H1 (cell line): ENCODE measurements around the gene REG1A. TPM values are rescaled to one million over a fixed set of nuclear protein-coding genes. Genes with fewer than 3 reads are reported as not detected.

ENCODE experiments used
- CTCF ChIA-PET: fragments of 300-600 bp; sonication (Branson Sonifier 250); formaldehyde crosslinking; loops from one replicate; lab custom pipeline; 2021; ENCODE audit not compliant: partially characterized antibody; lab: Charles Lee
- POLR2A ChIA-PET: fragments of 300-600 bp; sonication (Branson Sonifier 250); formaldehyde crosslinking; loops from one replicate; lab custom pipeline; 2021; ENCODE audit warnings: inconsistent platforms; ENCODE audit not compliant: partially characterized antibody; lab: Charles Lee
- DNase-seq, 2 experiments: peaks; one replicate each; pipeline versions ENCODE4 v3.0.0 to v3.0.0-alpha.2; 2010 to 2022; ENCODE audit warnings: low spot score in 2 of 2, low read depth in 1 of 2, mixed read lengths in 1 of 2
- FAIRE-seq: peaks from 2 replicates; lab custom pipeline; 2011; peaks lifted over from hg19 to GRCh38; lab: Jason Lieb, UNC
- H2AFZ ChIP-seq: 2 replicates; pipeline ENCODE4 v1.8.1; 2012; ENCODE audit warnings: low read length, inconsistent platforms
- H2AK5ac ChIP-seq: 2 replicates; pipeline ENCODE4 v1.6.1; 2013; ENCODE audit warnings: low read depth, low read length
- H2BK120ac ChIP-seq: replicated peaks from 2 replicates; pipeline ENCODE3; 2013; ENCODE audit warnings: low read depth, low read length, inconsistent platforms
- H2BK12ac ChIP-seq: 2 replicates; pipeline ENCODE4 v1.6.1; 2013; ENCODE audit warnings: low read depth, low read length
- H2BK15ac ChIP-seq: 2 replicates; pipeline ENCODE4 v1.6.1; 2013; ENCODE audit warnings: low read length
- H2BK20ac ChIP-seq: 2 replicates; pipeline ENCODE4 v1.6.1; 2013; ENCODE audit warnings: low read length
- H2BK5ac ChIP-seq: 2 replicates; pipeline ENCODE4 v1.6.1; 2013; ENCODE audit warnings: low read depth, low read length
- H3K14ac ChIP-seq: 2 replicates; pipeline ENCODE4 v1.6.1; 2013; ENCODE audit warnings: inconsistent platforms; ENCODE audit not compliant: insufficient read length
- H3K18ac ChIP-seq: 2 replicates; pipeline ENCODE4 v1.6.1; 2013; ENCODE audit warnings: low read length; ENCODE audit errors: extremely low read depth
- H3K23ac ChIP-seq: 2 replicates; pipeline ENCODE4 v1.6.1; 2013; ENCODE audit warnings: inconsistent platforms; ENCODE audit not compliant: insufficient read length
- H3K23me2 ChIP-seq: 2 replicates; pipeline ENCODE4 v1.6.1; 2013; ENCODE audit warnings: low read depth, low read length
- H3K27ac ChIP-seq: 2 replicates; pipeline ENCODE4 v1.6.1; 2011; ENCODE audit warnings: low read depth, low read length, inconsistent platforms
- H3K27me3 ChIP-seq, 4 experiments: replicated peaks in 1 of 4; 1 replicate in 1 of 4; 2 replicates in 3 of 4; pipeline versions ENCODE4 v1.6.1 to v1.8.1; 2011 to 2013; ENCODE audit warnings: low read length in 3 of 4, mild to moderate bottlenecking in 3 of 4, inconsistent platforms in 2 of 4, mixed read lengths in 2 of 4, moderate library complexity in 1 of 4; ENCODE audit not compliant: control insufficient read depth in 3 of 4, insufficient read depth in 3 of 4; ENCODE audit errors: extremely low read depth in 1 of 4
- H3K36me3 ChIP-seq, 4 experiments: 2 replicates each; pipeline versions ENCODE4 v1.6.1 to v1.8.1; 2011 to 2013; ENCODE audit warnings: mild to moderate bottlenecking in 4 of 4, low read length in 3 of 4, moderate library complexity in 2 of 4, control low read depth in 1 of 4, inconsistent platforms in 1 of 4; ENCODE audit not compliant: insufficient read depth in 4 of 4, control insufficient read depth in 2 of 4
- H3K4ac ChIP-seq: replicated peaks from 2 replicates; pipeline ENCODE3; 2013; ENCODE audit warnings: low read length, low read depth, mixed read lengths, inconsistent platforms; ENCODE audit not compliant: insufficient read length
- H3K4me1 ChIP-seq, 4 experiments: replicated peaks in 1 of 4; 1 replicate in 1 of 4; 2 replicates in 3 of 4; pipeline versions ENCODE4 v1.6.1 to v1.8.1; 2011 to 2013; ENCODE audit warnings: low read length in 3 of 4, inconsistent platforms in 2 of 4, mixed read lengths in 1 of 4; ENCODE audit not compliant: insufficient read depth in 4 of 4, control insufficient read depth in 3 of 4
- H3K4me2 ChIP-seq, 2 experiments: 2 replicates each; pipeline versions ENCODE4 v1.6.1 to v1.8.1; 2011 to 2013; ENCODE audit warnings: low read depth in 2 of 2, low read length in 2 of 2, control low read depth in 1 of 2, inconsistent platforms in 1 of 2, mild to moderate bottlenecking in 1 of 2; ENCODE audit not compliant: insufficient read depth in 1 of 2
- H3K4me3 ChIP-seq, 4 experiments: fragments of 200-600, 300-600 bp in 1 of 4; sonication (generic), shearing (Covaris generic), sonication (Bioruptor Twin) in 1 of 4; 2 replicates each; pipeline versions ENCODE4 v1.5.1 to v1.8.1; 2011 to 2016; ENCODE audit warnings: low read length in 4 of 4, low read depth in 3 of 4, control low read depth in 2 of 4, inconsistent platforms in 2 of 4, mild to moderate bottlenecking in 2 of 4, mixed read lengths in 1 of 4, moderate library complexity in 1 of 4; ENCODE audit not compliant: insufficient read depth in 2 of 4; ENCODE audit errors: extremely low read depth in 1 of 4
- H3K56ac ChIP-seq: replicated peaks from 2 replicates; pipeline ENCODE3; 2013; ENCODE audit warnings: low read depth, mild to moderate bottlenecking, mixed read lengths, low read length, inconsistent platforms; ENCODE audit not compliant: insufficient read length
- H3K79me1 ChIP-seq: 2 replicates; pipeline ENCODE4 v1.6.1; 2013; ENCODE audit warnings: low read depth, low read length, control low read depth
- H3K79me2 ChIP-seq, 2 experiments: 2 replicates each; pipeline versions ENCODE4 v1.6.1 to v1.8.1; 2012 to 2013; ENCODE audit warnings: low read length in 2 of 2, mild to moderate bottlenecking in 2 of 2, inconsistent platforms in 1 of 2; ENCODE audit not compliant: insufficient read depth in 2 of 2, control insufficient read depth in 1 of 2
- H3K9ac ChIP-seq, 4 experiments: replicated peaks in 1 of 4; 1 replicate in 1 of 4; 2 replicates in 3 of 4; pipeline versions ENCODE4 v1.6.1 to v1.8.1; 2011 to 2013; ENCODE audit warnings: low read depth in 3 of 4, low read length in 3 of 4, control low read depth in 2 of 4, mild to moderate bottlenecking in 2 of 4, moderate library complexity in 2 of 4, inconsistent platforms in 1 of 4; ENCODE audit errors: extremely low read depth in 1 of 4
- H3K9me3 ChIP-seq, 2 experiments: 2 replicates each; pipeline versions ENCODE4 v1.6.1 to v1.8.1; 2012 to 2013; ENCODE audit warnings: mild to moderate bottlenecking in 2 of 2, moderate library complexity in 2 of 2, control low read depth in 1 of 2, inconsistent platforms in 1 of 2, low read depth in 1 of 2, low read length in 1 of 2, mixed read lengths in 1 of 2; ENCODE audit not compliant: insufficient read depth in 2 of 2
- H4K20me1 ChIP-seq, 2 experiments: replicated peaks in 1 of 2; 2 replicates each; pipeline versions ENCODE3 to v1.8.1; 2011 to 2013; ENCODE audit warnings: inconsistent platforms in 2 of 2, low read length in 2 of 2, mild to moderate bottlenecking in 1 of 2; ENCODE audit not compliant: insufficient read depth in 2 of 2, control insufficient read depth in 1 of 2
- H4K5ac ChIP-seq: 2 replicates; pipeline ENCODE4 v1.6.1; 2013; ENCODE audit warnings: low read length, low read depth, mixed read lengths, inconsistent platforms; ENCODE audit not compliant: insufficient read length
- H4K8ac ChIP-seq: 2 replicates; pipeline ENCODE4 v1.8.0; 2013; ENCODE audit warnings: mild to moderate bottlenecking, moderate library complexity, low read length, inconsistent platforms; ENCODE audit not compliant: insufficient read depth; ENCODE audit errors: extremely low read depth
- H4K91ac ChIP-seq: replicated peaks from 2 replicates; pipeline ENCODE3; 2013; ENCODE audit warnings: low read length, mixed read lengths, inconsistent platforms; ENCODE audit not compliant: insufficient read length
- BACH1 ChIP-seq: IDR thresholded peaks from 2 replicates; pipeline ENCODE4 v1.6.1; 2012; ENCODE audit warnings: low read length, improper control_type of control experiment
- BRCA1 ChIP-seq: IDR thresholded peaks from 2 replicates; pipeline ENCODE4 v1.6.1; 2012; ENCODE audit warnings: low read depth, low read length, improper control_type of control experiment
- CBX8 ChIP-seq: fragments of 300-800, 300-1000 bp; sonication (generic); IDR thresholded peaks from 2 replicates; pipeline ENCODE4 v1.7.1; 2016; ENCODE audit warnings: low read depth, low read length, borderline replicate concordance
- CHD2 ChIP-seq: IDR thresholded peaks from 2 replicates; pipeline ENCODE4 v1.6.1; 2012; ENCODE audit warnings: low read length, improper control_type of control experiment
- EZH2 ChIP-seq: fragments of 200-600 bp; sonication (generic); IDR thresholded peaks from 2 replicates; pipeline ENCODE4 v1.7.1; 2012; ENCODE audit warnings: low read depth, mild to moderate bottlenecking, moderate library complexity, low read length, inconsistent platforms; ENCODE audit not compliant: severe bottlenecking
- FOSL1 ChIP-seq: IDR thresholded peaks from 2 replicates; pipeline ENCODE4 v1.6.1; 2011; ENCODE audit warnings: mild to moderate bottlenecking, low read depth, low read length, moderate library complexity; ENCODE audit not compliant: insufficient read depth
- JUND ChIP-seq: IDR thresholded peaks from 2 replicates; pipeline ENCODE4 v1.6.1; 2011; ENCODE audit warnings: mild to moderate bottlenecking, improper control_type of control experiment, low read length
- KDM1A ChIP-seq: fragments of 200-600, 300-600 bp; sonication (generic); IDR thresholded peaks from 2 replicates; pipeline ENCODE4 v1.7.1; 2016; ENCODE audit warnings: mild to moderate bottlenecking, low read length, borderline replicate concordance
- KDM4A ChIP-seq: IDR thresholded peaks from one replicate; pipeline ENCODE4 v1.7.1; 2012; ENCODE audit warnings: low read depth, mild to moderate bottlenecking, moderate library complexity, low read length, inconsistent platforms; ENCODE audit not compliant: severe bottlenecking
- POLR2A ChIP-seq, 2 experiments: IDR thresholded peaks; 1 replicate in 1 of 2; 2 replicates in 1 of 2; pipeline ENCODE4 v1.6.1; 2011; ENCODE audit warnings: low read depth in 2 of 2, low read length in 2 of 2, mild to moderate bottlenecking in 2 of 2; ENCODE audit errors: control extremely low read depth in 1 of 2
- RBBP5 ChIP-seq: IDR thresholded peaks from 2 replicates; pipeline ENCODE4 v1.7.1; 2012; ENCODE audit warnings: low read depth, mild to moderate bottlenecking, inconsistent platforms, low read length, moderate library complexity, borderline replicate concordance
- RXRA ChIP-seq: IDR thresholded peaks from 2 replicates; pipeline ENCODE4 v1.6.1; 2011; ENCODE audit warnings: low read depth, mild to moderate bottlenecking, low read length, moderate library complexity; ENCODE audit not compliant: insufficient read depth
- SIN3A ChIP-seq, 2 experiments: IDR thresholded peaks in 1 of 2; conservative IDR thresholded peaks in 1 of 2; 2 replicates each; pipeline ENCODE4 v1.6.1; 2011 to 2012; ENCODE audit warnings: low read length in 2 of 2, improper control_type of control experiment in 1 of 2, low read depth in 1 of 2, mild to moderate bottlenecking in 1 of 2
- SP1 ChIP-seq: IDR thresholded peaks from 2 replicates; pipeline ENCODE4 v1.6.1; 2011; ENCODE audit warnings: low read depth, low read length
- TCF12 ChIP-seq: IDR thresholded peaks from 2 replicates; pipeline ENCODE4 v1.6.1; 2011; ENCODE audit warnings: low read depth, mild to moderate bottlenecking, low read length
- YY1 ChIP-seq: IDR thresholded peaks from 2 replicates; pipeline ENCODE4 v1.6.1; 2011; ENCODE audit warnings: low read depth, mild to moderate bottlenecking, low read length
- WGBS, 2 experiments: shearing (Covaris generic) in 1 of 2; methylation state at CpG; one replicate each; pipeline versions ENCODE4 v1.1.6 to v1.1.7; 2013 to 2015; ENCODE audit warnings: low lambda C conversion rate in 2 of 2, mixed read lengths in 2 of 2, inconsistent platforms in 1 of 2, low coverage in 1 of 2, missing lambda C conversion rate in 1 of 2; ENCODE audit not compliant: insufficient replicate concordance in 2 of 2, insufficient coverage in 1 of 2, insufficient read length in 1 of 2; ENCODE audit errors: extremely low coverage in 1 of 2, missing lambda C conversion rate in 1 of 2; 5-methylcytosine and 5-hydroxymethylcytosine counted together
- polyA plus RNA-seq, 7 experiments: library from polyadenylated mRNA; depleted of rRNA in 3 of 7; stranded (reverse) in 5 of 7; unstranded in 2 of 7; fragments of >200 nt in 5 of 7; fragments of 200-250 nt in 2 of 7; gene quantifications; 1 replicate in 5 of 7; 2 replicates in 1 of 7; 4 replicates in 1 of 7; pipeline versions ENCODE4 v1.2.1 to v1.2.3, GENCODE V29; 2011 to 2013; ENCODE audit warnings: missing spikeins in 2 of 7, mixed read lengths in 2 of 7
- total RNA-seq: library from RNA; stranded (reverse); fragmentation: NEBNext Ultra II Directional; extraction: Animal tissue kit (Norgen Biotek cat#: 25700); gene quantifications from 2 replicates; pipeline ENCODE4 v1.2.1, GENCODE V29; 2021

REG1A gene
- total and polyA plus RNA-seq, 2 of the 8 experiments (the other 6 are each of a cell fraction or from before 2014, with no cell fraction given): not detected

DNA sequence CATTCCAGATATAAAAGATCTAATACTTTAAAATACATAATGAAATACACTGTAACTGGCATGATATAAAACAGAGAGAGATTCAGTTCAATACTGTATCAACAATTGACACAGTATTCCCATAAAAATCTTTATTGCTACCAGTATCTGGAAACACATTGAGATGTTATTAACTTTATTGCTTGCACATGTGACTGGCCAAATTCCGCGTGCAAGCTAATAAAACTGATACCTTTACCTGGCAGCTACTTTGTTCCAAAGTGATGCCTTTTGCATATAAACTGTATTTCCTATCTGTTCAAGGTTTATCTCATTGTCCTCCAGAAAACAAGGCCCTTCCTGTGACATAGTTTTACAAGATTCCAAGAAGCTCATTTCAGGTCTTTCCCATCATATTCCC lies 17.1 kb upstream of the REG1A start:
- Histone ChIP-seq H2AK5ac (no peak overlapping the region), H2BK120ac (no peak overlapping the region), H4K91ac (no peak overlapping the region), H3K27ac (no peak overlapping the region), H2BK12ac (no peak overlapping the region), H4K20me1 (no peaks in the 10 kb centered on the region), H3K27me3 (no peaks in the 10 kb centered on the region), H3K56ac (no peak overlapping the region), H3K23me2 (peaks cover under 1% of the 10 kb centered on the region; the same call in 1 of the 2 replicates), H3K9me3 (peaks cover 9 to 11% of the 10 kb centered on the region in 2 experiments; a peak in 3 of 4 replicates), H2BK20ac (no peak overlapping the region), H2AFZ (no peak overlapping the region), H4K5ac (no peak overlapping the region), H2BK15ac (no peak overlapping the region), H3K4me1 (no peaks in the 10 kb centered on the region), H3K23ac (no peak overlapping the region), H3K18ac (no peak overlapping the region), H3K79me1 (no peaks in the 10 kb centered on the region), H3K4me3 (no peak overlapping the region), H3K14ac (no peak overlapping the region), H3K36me3 (no peaks in the 10 kb centered on the region), H4K8ac (no peak overlapping the region), H3K79me2 (no peaks in the 10 kb centered on the region), H3K4ac (no peak overlapping the region), H3K9ac (no peak overlapping the region), H3K4me2 (no peak overlapping the region), H2BK5ac (no peak overlapping the region)
- WGBS, 2 experiments: 94% methylated on average over 2 of the region's 2 CpGs; no CpG with 5 or more reads in 1 of the 2 experiments
- ChIA-PET CTCF (no interaction called here), POLR2A (no interaction called here)
- no peak for FAIRE-seq
- DNase-seq: no peak
- TF ChIP-seq BACH1: no peak
- TF ChIP-seq YY1: no peak
- no peak for TF ChIP-seq EZH2
- TF ChIP-seq RXRA: no peak
- TF ChIP-seq KDM1A: no peak
- TF ChIP-seq TCF12: no peak
- TF ChIP-seq RBBP5: no peak
- TF ChIP-seq CBX8: no peak
- no peak for TF ChIP-seq FOSL1
- TF ChIP-seq SP1: no peak
- TF ChIP-seq BRCA1: no peak
- TF ChIP-seq SIN3A (conservative IDR thresholded peaks at IDR 0.05 in 1 of 2, IDR thresholded peaks at IDR 0.05 in 1 of 2; ENCODE audit: low read depth in 1 of 2, low read length in 2 of 2): no peak
- no peak for TF ChIP-seq CHD2
- no peak for TF ChIP-seq KDM4A
- TF ChIP-seq JUND: no peak
- no peak for TF ChIP-seq POLR2A (IDR thresholded peaks at IDR 0.05; ENCODE audit: control extremely low read depth in 1 of 2, low read depth in 2 of 2, low read length in 2 of 2)
